ENCODE results near the gene TSNAXIP1. TPM values are rescaled to one million over a fixed set of nuclear protein-coding genes. Genes with fewer than 3 reads are reported as not detected.

TSNAXIP1 gene
- total and polyA plus RNA-seq, 8 donors = 0.25 to 11.1 (median 1.0) TPM

GRCh38 chr16:67843343-67843765, 36.7 kb downstream of the TSNAXIP1 start:
- no peak for FAIRE-seq
- Histone ChIP-seq H3K36me3 (no peaks in the 10 kb centered on the region), H3K4me3 (peak overlapping the region; percentile 53 to 83 (median 70)), H3K27ac (peak overlapping the region; percentile 82 to 100 (median 98)), H3K27me3 (no peaks in the 10 kb centered on the region), H3K4me1 (peaks cover 14 to 32% (median 19%) of the 10 kb centered on the region in 3 donors), H3K9me3 (no peaks in the 10 kb centered on the region)
- 5% methylated on average over 11 of the region's 11 CpGs for WGBS, 2 donors
- intact Hi-C loops (cut with DNase I) = no loop called here
- peak in 1 of 6 donors; percentile 70 for DNase-seq
- no peak for ATAC-seq
- TF ChIP-seq, protein P1, sequence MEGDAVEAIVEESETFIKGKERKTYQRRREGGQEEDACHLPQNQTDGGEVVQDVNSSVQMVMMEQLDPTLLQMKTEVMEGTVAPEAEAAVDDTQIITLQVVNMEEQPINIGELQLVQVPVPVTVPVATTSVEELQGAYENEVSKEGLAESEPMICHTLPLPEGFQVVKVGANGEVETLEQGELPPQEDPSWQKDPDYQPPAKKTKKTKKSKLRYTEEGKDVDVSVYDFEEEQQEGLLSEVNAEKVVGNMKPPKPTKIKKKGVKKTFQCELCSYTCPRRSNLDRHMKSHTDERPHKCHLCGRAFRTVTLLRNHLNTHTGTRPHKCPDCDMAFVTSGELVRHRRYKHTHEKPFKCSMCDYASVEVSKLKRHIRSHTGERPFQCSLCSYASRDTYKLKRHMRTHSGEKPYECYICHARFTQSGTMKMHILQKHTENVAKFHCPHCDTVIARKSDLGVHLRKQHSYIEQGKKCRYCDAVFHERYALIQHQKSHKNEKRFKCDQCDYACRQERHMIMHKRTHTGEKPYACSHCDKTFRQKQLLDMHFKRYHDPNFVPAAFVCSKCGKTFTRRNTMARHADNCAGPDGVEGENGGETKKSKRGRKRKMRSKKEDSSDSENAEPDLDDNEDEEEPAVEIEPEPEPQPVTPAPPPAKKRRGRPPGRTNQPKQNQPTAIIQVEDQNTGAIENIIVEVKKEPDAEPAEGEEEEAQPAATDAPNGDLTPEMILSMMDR (IDR thresholded peaks at IDR 0.05) = no peak

DNA sequence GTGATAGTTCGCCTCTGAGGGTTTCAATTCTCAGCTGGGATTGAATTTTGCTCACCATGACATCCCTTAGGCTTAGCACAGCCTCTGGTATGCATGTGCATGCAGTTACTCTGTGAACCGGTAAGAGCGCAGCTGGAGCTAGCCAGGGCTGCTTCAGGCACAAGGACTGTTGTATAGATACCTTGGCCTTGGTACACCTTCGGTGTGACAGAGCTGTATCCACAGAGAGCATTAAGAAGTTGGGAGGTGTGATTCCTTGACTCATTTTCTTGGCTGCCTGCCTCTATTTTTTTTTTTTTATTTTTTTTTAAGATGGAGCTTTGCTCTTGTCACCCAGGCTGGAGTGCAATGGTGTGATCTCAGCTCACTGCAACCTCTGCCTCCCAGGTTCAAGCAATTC, 37.8 kb downstream of the TSNAXIP1 start:
- Histone ChIP-seq H3K27ac (no peak overlapping the region), H3K27me3 (no peaks in the 10 kb centered on the region), H3K9me3 (no peaks in the 10 kb centered on the region), H3K36me3 (no peaks in the 10 kb centered on the region), H3K4me1 (peaks cover 14 to 35% (median 19%) of the 10 kb centered on the region in 3 donors), H3K4me3 (no peak overlapping the region)
- ATAC-seq (no peak), FAIRE-seq (no peak), DNase-seq (no peak)
- TF ChIP-seq, protein P1 (IDR thresholded peaks at IDR 0.05) = no peak
- WGBS, 2 donors = 57 to 59% methylated on average over 4 of the region's 4 CpGs
- intact Hi-C loops (cut with DNase I) = no loop called here

GRCh38 chr16:67845291-67846062, 38.8 kb downstream of the TSNAXIP1 start:
- Histone ChIP-seq H3K27ac (peak overlapping the region in 3 of 4 donors; percentile 92 to 97 (median 92)), H3K4me1 (peaks cover 14 to 35% (median 19%) of the 10 kb centered on the region in 3 donors), H3K4me3 (peak overlapping the region in 3 of 4 donors; percentile 73 to 100 (median 90)), H3K27me3 (no peaks in the 10 kb centered on the region), H3K36me3 (no peaks in the 10 kb centered on the region), H3K9me3 (no peaks in the 10 kb centered on the region)
- WGBS, 2 donors = 69 to 77% methylated on average over 5 of the region's 5 CpGs
- DNase-seq = no peak
- intact Hi-C loops (cut with DNase I) = no loop called here
- FAIRE-seq = no peak
- ATAC-seq = no peak
- TF ChIP-seq, protein P1 (IDR thresholded peaks at IDR 0.05) = no peak

- peak overlapping the region; percentile 92 to 97 (median 92) for H3K27ac ChIP-seq
- H3K9me3 ChIP-seq = no peaks in the 10 kb centered on the region
- H3K4me1 ChIP-seq = peaks cover 14 to 35% (median 19%) of the 10 kb centered on the region in 3 donors
- FAIRE-seq (no peak), ATAC-seq (no peak), DNase-seq (no peak)
- 10% methylated on average over 2 of the region's 2 CpGs for WGBS, 2 donors
- no peaks in the 10 kb centered on the region for H3K36me3 ChIP-seq
- H3K27me3 ChIP-seq = no peaks in the 10 kb centered on the region
- TF ChIP-seq, protein P1 (IDR thresholded peaks at IDR 0.05) = no peak
- intact Hi-C loops (cut with DNase I) = no loop called here
- H3K4me3 ChIP-seq = peak overlapping the region; percentile 73 to 100 (median 88)
Observed at GRCh38 chr16:67846063-67846319, 39.3 kb downstream of the TSNAXIP1 start.
